Hepatocyte (in vitro differentiated cells): ENCODE measurements around the gene CIT. TPM values are rescaled to one million over a fixed set of nuclear protein-coding genes. Genes with fewer than 3 reads are reported as not detected.

Source experiments
- DNase-seq: peaks from one replicate; pipeline ENCODE4 v3.0.0-alpha.2; 2016; ENCODE audit warnings: low spot score
- H2AFZ ChIP-seq: fragments of 200-600 bp; sonication (generic); 2 replicates; pipeline ENCODE4 v1.6.0; 2016; ENCODE audit warnings: antibody characterized with exemption, mild to moderate bottlenecking
- H3K27ac ChIP-seq: fragments of 200-600 bp; sonication (generic); 2 replicates; pipeline ENCODE4 v1.5.1; 2016; ENCODE audit warnings: mild to moderate bottlenecking
- H3K27me3 ChIP-seq: fragments of 200-600 bp; sonication (generic); 2 replicates; pipeline ENCODE4 v1.6.1; 2016
- H3K36me3 ChIP-seq: fragments of 200-600 bp; sonication (generic); replicated peaks from 2 replicates; pipeline ENCODE4 v1.5.1; 2016; ENCODE audit warnings: low read depth; ENCODE audit not compliant: insufficient read depth
- H3K4me1 ChIP-seq: fragments of 200-600 bp; sonication (generic); 2 replicates; pipeline ENCODE4 v1.5.1; 2016; ENCODE audit warnings: mild to moderate bottlenecking, moderate library complexity; ENCODE audit not compliant: insufficient read depth
- H3K4me2 ChIP-seq: fragments of 200-600 bp; sonication (generic); 2 replicates; pipeline ENCODE4 v1.6.0; 2016
- H3K4me3 ChIP-seq: fragments of 200-600 bp; sonication (generic); 2 replicates; pipeline ENCODE4 v1.5.1; 2016; ENCODE audit warnings: mild to moderate bottlenecking
- H3K79me2 ChIP-seq: fragments of 200-600 bp; sonication (generic); 2 replicates; pipeline ENCODE4 v1.6.0; 2017; ENCODE audit warnings: mild to moderate bottlenecking
- H3K9me2 ChIP-seq: fragments of 200-600 bp; sonication (generic); replicated peaks from 2 replicates; pipeline ENCODE4 v1.6.0; 2017; ENCODE audit warnings: mild to moderate bottlenecking; ENCODE audit not compliant: insufficient read depth
- H3K9me3 ChIP-seq: fragments of 200-600 bp; sonication (generic); 2 replicates; pipeline ENCODE4 v1.5.1; 2016; ENCODE audit warnings: low read depth, mild to moderate bottlenecking
- H4K20me1 ChIP-seq: fragments of 200-600 bp; sonication (generic); 2 replicates; pipeline ENCODE4 v1.6.0; 2016; ENCODE audit warnings: mild to moderate bottlenecking; ENCODE audit not compliant: insufficient read depth, poor library complexity, severe bottlenecking
- CTCF ChIP-seq: fragments of 200-600 bp; sonication (generic); IDR thresholded peaks from 2 replicates; pipeline ENCODE4 v1.5.1; 2016; ENCODE audit warnings: antibody characterized with exemption, mild to moderate bottlenecking; ENCODE audit not compliant: poor library complexity
- EZH2 ChIP-seq: fragments of 200-600 bp; sonication (generic); IDR thresholded peaks from 2 replicates; pipeline ENCODE4 v1.6.1; 2016; ENCODE audit warnings: antibody characterized with exemption, mild to moderate bottlenecking, borderline replicate concordance
- EZH2phosphoT487 ChIP-seq: fragments of 200-600 bp; sonication (generic); IDR thresholded peaks from one replicate; pipeline ENCODE4 v1.6.1; 2018; ENCODE audit warnings: antibody characterized with exemption, mild to moderate bottlenecking, low read depth, moderate library complexity; ENCODE audit not compliant: unreplicated experiment, severe bottlenecking
- WGBS: methylation state at CpG from one replicate; pipeline ENCODE4 v1.1.6; 2016; ENCODE audit warnings: low lambda C conversion rate; ENCODE audit errors: missing lambda C conversion rate; 5-methylcytosine and 5-hydroxymethylcytosine counted together
- polyA plus RNA-seq: library from polyadenylated mRNA; unstranded; fragments of >200 nt; fragmentation: Nextera tagmentation; extraction: Ambion mirVana; gene quantifications from 2 replicates; pipeline ENCODE4 v1.2.1, GENCODE V29; 2016
- total RNA-seq: library from RNA; depleted of rRNA; stranded (reverse); fragments of >200 nt; gene quantifications from 2 replicates; pipeline ENCODE4 v1.2.3, GENCODE V29; 2014

Gene CIT
- total and polyA plus RNA-seq, 2 experiments from 2014 or later: 3.6 to 3.9 TPM

- Histone ChIP-seq H3K36me3 (no peaks in the 10 kb centered on the region), H4K20me1 (no peaks in the 10 kb centered on the region)
- WGBS: 96% methylated on average over 17 of the region's 17 CpGs
These were observed 142.0 kb downstream of the CIT start for GRCh38 chr12:119735079-119735478.

GRCh38 chr12:119730381-119730780, 146.7 kb downstream of the CIT start:
- Histone ChIP-seq H3K79me2 (no peaks in the 10 kb centered on the region), H3K27ac (no peak overlapping the region), H3K36me3 (no peaks in the 10 kb centered on the region), H3K4me1 (no peaks in the 10 kb centered on the region), H2AFZ (no peak overlapping the region), H3K4me3 (no peak overlapping the region), H4K20me1 (no peaks in the 10 kb centered on the region), H3K27me3 (no peaks in the 10 kb centered on the region), H3K9me3 (no peaks in the 10 kb centered on the region), H3K4me2 (no peak overlapping the region), H3K9me2 (no peaks in the 10 kb centered on the region)
- TF ChIP-seq EZH2 (no peak), CTCF (no peak), EZH2phosphoT487 (no peak)
- DNase-seq: no peak
- 97% methylated on average over 13 of the region's 13 CpGs for WGBS

More at GRCh38 chr12:119735079-119735478, 142.0 kb downstream of the CIT start:
- Histone ChIP-seq H3K9me2 (no peaks in the 10 kb centered on the region), H3K27ac (no peak overlapping the region), H3K9me3 (no peaks in the 10 kb centered on the region), H3K4me2 (no peak overlapping the region), H2AFZ (no peak overlapping the region), H3K27me3 (no peaks in the 10 kb centered on the region), H3K4me1 (no peaks in the 10 kb centered on the region), H3K4me3 (no peak overlapping the region), H3K79me2 (no peaks in the 10 kb centered on the region)
- no peak for TF ChIP-seq EZH2
- no peak for TF ChIP-seq CTCF
- no peak for TF ChIP-seq EZH2phosphoT487
- no peak for DNase-seq

- no peaks in the 10 kb centered on the region for H3K4me1 ChIP-seq
- H3K4me3 ChIP-seq: no peak overlapping the region
- no peaks in the 10 kb centered on the region for H3K9me2 ChIP-seq
- TF ChIP-seq CTCF (no peak), EZH2phosphoT487 (no peak), EZH2 (no peak)
- H4K20me1 ChIP-seq: no peaks in the 10 kb centered on the region
- H3K27ac ChIP-seq: no peak overlapping the region
- H3K36me3 ChIP-seq: no peaks in the 10 kb centered on the region
- WGBS: 97% methylated on average over 8 of the region's 8 CpGs
- no peaks in the 10 kb centered on the region for H3K27me3 ChIP-seq
- DNase-seq: no peak
- no peaks in the 10 kb centered on the region for H3K9me3 ChIP-seq
- no peak overlapping the region for H3K4me2 ChIP-seq
- no peaks in the 10 kb centered on the region for H3K79me2 ChIP-seq
- H2AFZ ChIP-seq: no peak overlapping the region
These were observed 147.2 kb downstream of the CIT start for GRCh38 chr12:119729871-119730270.

GRCh38 chr12:119728444-119728745, 148.7 kb downstream of the CIT start:
- no peak overlapping the region for H3K4me3 ChIP-seq
- H3K79me2 ChIP-seq: no peaks in the 10 kb centered on the region
- no peak overlapping the region for H3K4me2 ChIP-seq
- H2AFZ ChIP-seq: no peak overlapping the region
- no peaks in the 10 kb centered on the region for H3K9me2 ChIP-seq
- no peaks in the 10 kb centered on the region for H3K9me3 ChIP-seq
- no peaks in the 10 kb centered on the region for H3K27me3 ChIP-seq
- H3K27ac ChIP-seq: no peak overlapping the region
- no peaks in the 10 kb centered on the region for H3K36me3 ChIP-seq
- DNase-seq: no peak
- no peaks in the 10 kb centered on the region for H4K20me1 ChIP-seq
- H3K4me1 ChIP-seq: no peaks in the 10 kb centered on the region
- 97% methylated on average over 6 of the region's 6 CpGs for WGBS
- TF ChIP-seq EZH2: no peak
- no peak for TF ChIP-seq CTCF
- no peak for TF ChIP-seq EZH2phosphoT487
